ENCODE measurements around the gene H1-8.

The H1-8 gene

DNA sequence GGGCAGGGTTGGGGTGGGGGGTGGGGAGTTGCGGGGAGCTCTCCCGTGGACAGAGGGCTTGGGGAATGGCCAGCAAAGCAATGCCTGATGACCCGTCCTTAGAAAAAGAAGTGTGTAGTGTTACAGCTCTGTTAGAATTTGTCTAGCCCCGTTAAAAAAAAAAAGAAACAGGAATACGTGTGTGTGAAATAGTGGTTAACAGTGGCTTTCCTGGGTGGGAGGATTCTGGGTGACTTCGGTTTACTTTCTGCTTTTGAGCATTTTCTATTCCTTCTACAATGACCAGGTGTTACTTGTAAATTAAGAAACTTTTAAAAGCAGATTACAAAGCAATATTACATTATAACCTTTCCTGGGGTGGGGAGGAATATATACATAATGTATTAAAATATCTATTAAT, 25.0 kb downstream of the H1-8 start:
- Mint-ChIP-seq H3K9me3 (no peaks in the 10 kb centered on the region), H3K27ac (no peak overlapping the region), H3K27me3 (ENCODE audit: low read depth, poor library complexity) (peaks cover 3% of the 10 kb centered on the region), H3K4me1 (peaks cover 11% of the 10 kb centered on the region), H3K4me3 (no peak overlapping the region), H3K36me3 (ENCODE audit: low read depth) (peaks cover 4% of the 10 kb centered on the region)
- no peak for TF ChIP-seq CTCF (IDR thresholded peaks at IDR 0.05)
- DNase-seq: no peak

GRCh38 chr3:129569856-129570255, 26.9 kb downstream of the H1-8 start:
- no peak for TF ChIP-seq CTCF (IDR thresholded peaks at IDR 0.05)
- H3K27ac Mint-ChIP-seq: no peak overlapping the region
- no peak overlapping the region for H3K4me3 Mint-ChIP-seq
- no peaks in the 10 kb centered on the region for H3K9me3 Mint-ChIP-seq
- peaks cover 11% of the 10 kb centered on the region for H3K4me1 Mint-ChIP-seq
- H3K27me3 Mint-ChIP-seq (ENCODE audit: low read depth, poor library complexity): peaks cover 3% of the 10 kb centered on the region
- H3K36me3 Mint-ChIP-seq (ENCODE audit: low read depth): peaks cover 4% of the 10 kb centered on the region
- no peak for DNase-seq

GRCh38 chr3:129571605-129572547, 28.9 kb downstream of the H1-8 start:
- DNase-seq: no peak
- Mint-ChIP-seq H3K27me3 (ENCODE audit: low read depth, poor library complexity) (peaks cover 3% of the 10 kb centered on the region), H3K4me1 (peaks cover 12% of the 10 kb centered on the region), H3K9me3 (no peaks in the 10 kb centered on the region), H3K4me3 (no peak overlapping the region), H3K27ac (peak overlapping the region; percentile 33), H3K36me3 (ENCODE audit: low read depth) (peaks cover 4% of the 10 kb centered on the region)
- no peak for TF ChIP-seq CTCF (IDR thresholded peaks at IDR 0.05)

DNA sequence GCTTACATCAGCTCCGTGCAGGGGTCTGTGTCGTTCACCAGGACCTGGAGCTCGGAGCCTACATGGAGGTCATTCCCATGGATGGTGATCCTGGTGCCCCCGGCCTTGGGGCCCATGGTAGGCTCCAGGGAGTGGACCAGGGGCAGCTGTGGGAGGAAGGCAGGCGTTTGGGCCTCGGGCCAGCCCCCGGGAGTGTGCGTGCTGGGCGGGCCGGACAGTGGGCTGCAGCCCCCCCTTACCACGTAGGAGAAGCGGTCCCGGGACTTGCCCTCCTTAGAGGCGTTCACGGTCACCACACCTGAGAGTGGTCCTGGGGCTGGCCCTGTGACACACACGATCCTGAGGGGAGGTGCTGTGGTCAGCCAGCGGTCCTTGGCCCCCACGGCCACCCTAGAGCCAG, 29.6 kb downstream of the H1-8 start:
- Mint-ChIP-seq H3K9me3 (no peaks in the 10 kb centered on the region), H3K27me3 (ENCODE audit: low read depth, poor library complexity) (peaks cover 3% of the 10 kb centered on the region), H3K36me3 (ENCODE audit: low read depth) (peaks cover 4% of the 10 kb centered on the region), H3K27ac (no peak overlapping the region), H3K4me3 (no peak overlapping the region), H3K4me1 (peaks cover 10% of the 10 kb centered on the region)
- no peak for DNase-seq
- TF ChIP-seq CTCF (IDR thresholded peaks at IDR 0.05): no peak

GRCh38 chr3:129573493-129573892, 30.5 kb downstream of the H1-8 start:
- no peak overlapping the region for H3K4me3 Mint-ChIP-seq
- DNase-seq: no peak
- TF ChIP-seq CTCF (IDR thresholded peaks at IDR 0.05): no peak
- no peaks in the 10 kb centered on the region for H3K9me3 Mint-ChIP-seq
- H3K27me3 Mint-ChIP-seq (ENCODE audit: low read depth, poor library complexity): peaks cover 3% of the 10 kb centered on the region
- peaks cover 5% of the 10 kb centered on the region for H3K4me1 Mint-ChIP-seq
- H3K27ac Mint-ChIP-seq: peak overlapping the region; percentile 42
- H3K36me3 Mint-ChIP-seq (ENCODE audit: low read depth): peaks cover 4% of the 10 kb centered on the region

DNA sequence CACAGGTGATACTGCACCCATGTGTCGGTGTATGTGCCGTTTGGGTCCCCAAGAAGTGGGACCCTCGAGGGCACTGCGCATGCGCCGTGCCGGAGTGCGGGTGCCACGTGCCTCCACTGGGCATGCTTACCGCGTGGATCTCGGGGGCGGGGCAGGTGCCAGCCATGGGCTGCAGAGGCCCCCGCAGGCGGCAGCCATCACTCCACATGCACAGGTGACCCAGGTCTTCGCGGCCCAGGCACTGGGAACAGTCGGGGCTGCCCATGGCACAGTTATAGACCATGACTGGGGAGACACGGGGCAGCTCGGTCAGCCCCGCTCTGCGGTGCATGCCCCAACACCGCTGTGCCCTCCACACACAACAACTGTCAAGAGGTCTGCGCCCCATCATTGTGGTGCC, 31.2 kb downstream of the H1-8 start:
- H3K9me3 Mint-ChIP-seq: no peaks in the 10 kb centered on the region
- H3K4me1 Mint-ChIP-seq: peaks cover 5% of the 10 kb centered on the region
- TF ChIP-seq CTCF (IDR thresholded peaks at IDR 0.05): no peak
- no peak for DNase-seq
- H3K36me3 Mint-ChIP-seq (ENCODE audit: low read depth): peaks cover 4% of the 10 kb centered on the region
- peaks cover 3% of the 10 kb centered on the region for H3K27me3 Mint-ChIP-seq (ENCODE audit: low read depth, poor library complexity)
- no peak overlapping the region for H3K27ac Mint-ChIP-seq
- no peak overlapping the region for H3K4me3 Mint-ChIP-seq
